ENCODE measurements around the gene UNC13D. TPM values are rescaled to one million over a fixed set of nuclear protein-coding genes. Genes with fewer than 3 reads are reported as not detected.

The UNC13D gene
- total RNA-seq, 2 experiments from 2014 or later: 8.0 to 17.8 TPM

DNA sequence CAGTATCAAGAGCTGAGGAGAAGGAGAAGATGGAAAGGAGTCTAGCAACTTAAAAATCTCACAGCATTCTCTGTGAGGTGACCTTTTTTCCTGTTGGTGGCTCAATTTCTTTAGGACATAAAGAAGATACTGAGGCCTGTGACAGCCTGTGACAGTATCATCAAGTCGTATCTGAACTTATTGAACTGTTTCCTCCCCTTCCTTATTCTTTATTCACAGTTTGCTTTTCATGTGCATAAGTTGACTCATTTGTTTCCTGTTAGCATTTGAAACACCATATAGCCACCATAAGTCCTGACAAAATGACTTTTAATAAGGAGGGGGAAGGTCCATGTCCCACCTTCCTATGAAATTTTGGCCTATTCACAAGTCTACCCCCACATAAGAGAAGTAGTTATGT is 50.7 kb downstream of the UNC13D start:
- POLR2A ChIA-PET: interaction anchor here (0.5 to 1.4 kb wide), 3 partner anchors 9 to 59 kb away, joined by 3 to 5 read pairs (median 3); partner anchors contain the start of gene UNK

DNA sequence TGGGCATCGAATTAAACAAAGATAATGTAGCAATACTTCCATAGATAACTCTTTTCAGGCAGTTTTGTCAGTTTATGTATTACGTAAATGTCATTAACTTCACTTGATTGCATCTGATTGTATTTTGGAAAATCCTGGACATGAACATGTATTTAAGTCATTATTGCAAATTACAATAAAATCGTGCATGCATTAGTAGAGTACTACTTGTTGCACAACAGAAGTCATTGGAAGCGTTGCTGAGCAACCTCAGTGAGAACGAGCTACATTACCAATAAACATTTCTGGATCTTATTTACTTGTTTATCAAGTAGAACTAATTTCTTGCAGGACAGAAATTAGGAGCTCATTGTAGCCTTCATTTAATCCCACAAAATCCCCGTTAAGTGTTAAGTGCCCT is 53.0 kb downstream of the UNC13D start:
- Histone ChIP-seq H3K4me3 (ENCODE audit: low read depth, low read length, poor library complexity, severe bottlenecking) (no peak overlapping the region), H2AFZ (ENCODE audit: low read length) (no peak overlapping the region), H3K36me3 (ENCODE audit: insufficient read depth, low read length) (peaks cover 74% of the 10 kb centered on the region), H4K20me1 (ENCODE audit: insufficient read depth, low read length) (0 out of 2 replicates have a peak, but pooled peaks cover 5% of the 10 kb centered on the region), H3K79me2 (ENCODE audit: insufficient read depth, low read depth, low read length) (peaks cover 95% of the 10 kb centered on the region), H3K4me2 (ENCODE audit: low read length) (no peak overlapping the region), H3K9me3 (ENCODE audit: low read length) (no peaks in the 10 kb centered on the region), H3K9me2 (ENCODE audit: insufficient read depth, low read length) (no peaks in the 10 kb centered on the region), H3K27ac (ENCODE audit: low read depth, low read length, poor library complexity, severe bottlenecking) (no peak overlapping the region), H3K4me1 (ENCODE audit: insufficient read depth, low read length, poor library complexity, severe bottlenecking) (peaks cover 19% of the 10 kb centered on the region)
- TF ChIP-seq EZH2phosphoT487 (IDR thresholded peaks at IDR 0.05; ENCODE audit: borderline replicate concordance, low read depth, low read length): no peak
- TF ChIP-seq, protein P1, sequence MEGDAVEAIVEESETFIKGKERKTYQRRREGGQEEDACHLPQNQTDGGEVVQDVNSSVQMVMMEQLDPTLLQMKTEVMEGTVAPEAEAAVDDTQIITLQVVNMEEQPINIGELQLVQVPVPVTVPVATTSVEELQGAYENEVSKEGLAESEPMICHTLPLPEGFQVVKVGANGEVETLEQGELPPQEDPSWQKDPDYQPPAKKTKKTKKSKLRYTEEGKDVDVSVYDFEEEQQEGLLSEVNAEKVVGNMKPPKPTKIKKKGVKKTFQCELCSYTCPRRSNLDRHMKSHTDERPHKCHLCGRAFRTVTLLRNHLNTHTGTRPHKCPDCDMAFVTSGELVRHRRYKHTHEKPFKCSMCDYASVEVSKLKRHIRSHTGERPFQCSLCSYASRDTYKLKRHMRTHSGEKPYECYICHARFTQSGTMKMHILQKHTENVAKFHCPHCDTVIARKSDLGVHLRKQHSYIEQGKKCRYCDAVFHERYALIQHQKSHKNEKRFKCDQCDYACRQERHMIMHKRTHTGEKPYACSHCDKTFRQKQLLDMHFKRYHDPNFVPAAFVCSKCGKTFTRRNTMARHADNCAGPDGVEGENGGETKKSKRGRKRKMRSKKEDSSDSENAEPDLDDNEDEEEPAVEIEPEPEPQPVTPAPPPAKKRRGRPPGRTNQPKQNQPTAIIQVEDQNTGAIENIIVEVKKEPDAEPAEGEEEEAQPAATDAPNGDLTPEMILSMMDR (conservative IDR thresholded peaks at IDR 0.05; ENCODE audit: low read length): no peak
- BruUV-seq (replicated peaks): no TSS peak
- DNase-seq (ENCODE audit: low spot score): no peak
- intact Hi-C loops (cut with micrococcal nuclease; ENCODE audit: unreplicated experiment): no loop called here
- ChIA-PET POLR2A (interaction anchor here (0.6 to 2.0 kb wide), 10 partner anchors 8 to 670 kb away, joined by 3 to 18 read pairs (median 4); a partner anchor contains a TSS), CTCF (ENCODE audit: unreplicated experiment) (no interaction called here)

More for the DNA sequence above, 50.7 kb downstream of the UNC13D start:
- no TSS peak for BruUV-seq (replicated peaks)
- H3K4me2 ChIP-seq (ENCODE audit: low read length): no peak overlapping the region
- H2AFZ ChIP-seq (ENCODE audit: low read length): no peak overlapping the region
- 0 out of 2 replicates have a peak, but pooled peaks cover 5% of the 10 kb centered on the region for H4K20me1 ChIP-seq (ENCODE audit: insufficient read depth, low read length)
- no peaks in the 10 kb centered on the region for H3K9me3 ChIP-seq (ENCODE audit: low read length)
- H3K4me3 ChIP-seq (ENCODE audit: low read depth, low read length, poor library complexity, severe bottlenecking): no peak overlapping the region
- CTCF ChIA-PET (ENCODE audit: unreplicated experiment): no interaction called here
- no peak for DNase-seq (ENCODE audit: low spot score)
- TF ChIP-seq, protein P1 (conservative IDR thresholded peaks at IDR 0.05; ENCODE audit: low read length): no peak
- no peak for TF ChIP-seq EZH2phosphoT487 (IDR thresholded peaks at IDR 0.05; ENCODE audit: borderline replicate concordance, low read depth, low read length)
- H3K27ac ChIP-seq (ENCODE audit: low read depth, low read length, poor library complexity, severe bottlenecking): no peak overlapping the region
- no peaks in the 10 kb centered on the region for H3K9me2 ChIP-seq (ENCODE audit: insufficient read depth, low read length)
- H3K4me1 ChIP-seq (ENCODE audit: insufficient read depth, low read length, poor library complexity, severe bottlenecking): no peaks in the 10 kb centered on the region
- peaks cover 80% of the 10 kb centered on the region for H3K79me2 ChIP-seq (ENCODE audit: insufficient read depth, low read depth, low read length)
- peaks cover 83% of the 10 kb centered on the region for H3K36me3 ChIP-seq (ENCODE audit: insufficient read depth, low read length)
- intact Hi-C loops (cut with micrococcal nuclease; ENCODE audit: unreplicated experiment): no loop called here

Measured in OCI-LY7 (cell line).